Left ventricle myocardium inferior (tissue), 1 donor: ENCODE data around the gene EFHC1. TPM values are rescaled to one million over a fixed set of nuclear protein-coding genes. Genes with fewer than 3 reads are reported as not detected.

Experiments
- DNase-seq: peaks from one replicate; pipeline ENCODE4 v3.0.0-alpha.2; 2020
- H3K27ac ChIP-seq: fragments of 200-600 bp; replicated peaks from 2 replicates; pipeline ENCODE4 v1.8.0; 2021
- H3K27me3 ChIP-seq: fragments of 200-600 bp; 2 replicates; pipeline ENCODE4 v1.8.0; 2021; ENCODE audit warnings: low read depth
- H3K36me3 ChIP-seq: fragments of 200-600 bp; 2 replicates; pipeline ENCODE4 v1.8.0; 2021
- H3K4me1 ChIP-seq: fragments of 200-600 bp; 2 replicates; pipeline ENCODE4 v1.8.0; 2021
- H3K4me3 ChIP-seq: fragments of 200-600 bp; 2 replicates; pipeline ENCODE4 v1.8.0; 2021; ENCODE audit warnings: mild to moderate bottlenecking, moderate library complexity
- H3K9me3 ChIP-seq: fragments of 200-600 bp; replicated peaks from 2 replicates; pipeline ENCODE4 v1.8.0; 2021
- intact Hi-C: fragments of 100-400 bp; cut with micrococcal nuclease; formaldehyde crosslinking; loops from one replicate; pipeline ENCODE4 v1.11.0; 2022
- long read RNA-seq: library from polyadenylated mRNA; unstranded; transcript quantifications from one replicate; pipeline ENCODE4 v2.0.0, GENCODE V29; 2021
- total RNA-seq: library from RNA; stranded (reverse); fragmentation: NEBNext Ultra II Directional; extraction: Animal tissue kit (Norgen Biotek cat#: 25700); gene quantifications from one replicate; pipeline ENCODE4 v1.2.1, GENCODE V29; 2021
- TF ChIP-seq, protein P1 (sequence below): fragments of 200-600 bp; IDR thresholded peaks from 2 replicates; pipeline ENCODE4 v1.8.0; 2021; ENCODE audit warnings: antibody characterized with exemption, mild to moderate bottlenecking, borderline replicate concordance
- donor health status: DM: no; HTN: yes; CAD: no; lungs with severe emphysema.

The EFHC1 gene, protein sequence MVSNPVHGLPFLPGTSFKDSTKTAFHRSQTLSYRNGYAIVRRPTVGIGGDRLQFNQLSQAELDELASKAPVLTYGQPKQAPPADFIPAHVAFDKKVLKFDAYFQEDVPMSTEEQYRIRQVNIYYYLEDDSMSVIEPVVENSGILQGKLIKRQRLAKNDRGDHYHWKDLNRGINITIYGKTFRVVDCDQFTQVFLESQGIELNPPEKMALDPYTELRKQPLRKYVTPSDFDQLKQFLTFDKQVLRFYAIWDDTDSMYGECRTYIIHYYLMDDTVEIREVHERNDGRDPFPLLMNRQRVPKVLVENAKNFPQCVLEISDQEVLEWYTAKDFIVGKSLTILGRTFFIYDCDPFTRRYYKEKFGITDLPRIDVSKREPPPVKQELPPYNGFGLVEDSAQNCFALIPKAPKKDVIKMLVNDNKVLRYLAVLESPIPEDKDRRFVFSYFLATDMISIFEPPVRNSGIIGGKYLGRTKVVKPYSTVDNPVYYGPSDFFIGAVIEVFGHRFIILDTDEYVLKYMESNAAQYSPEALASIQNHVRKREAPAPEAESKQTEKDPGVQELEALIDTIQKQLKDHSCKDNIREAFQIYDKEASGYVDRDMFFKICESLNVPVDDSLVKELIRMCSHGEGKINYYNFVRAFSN
- total RNA-seq: 5.7 TPM
- long read RNA-seq, full-length matches to known transcripts: 2 of 8 reads
- long read RNA-seq, partial matches to known transcripts: 0 of 8 reads
- long read RNA-seq, other reads (novel, unspliced or antisense): 6 of 8 reads

DNA sequence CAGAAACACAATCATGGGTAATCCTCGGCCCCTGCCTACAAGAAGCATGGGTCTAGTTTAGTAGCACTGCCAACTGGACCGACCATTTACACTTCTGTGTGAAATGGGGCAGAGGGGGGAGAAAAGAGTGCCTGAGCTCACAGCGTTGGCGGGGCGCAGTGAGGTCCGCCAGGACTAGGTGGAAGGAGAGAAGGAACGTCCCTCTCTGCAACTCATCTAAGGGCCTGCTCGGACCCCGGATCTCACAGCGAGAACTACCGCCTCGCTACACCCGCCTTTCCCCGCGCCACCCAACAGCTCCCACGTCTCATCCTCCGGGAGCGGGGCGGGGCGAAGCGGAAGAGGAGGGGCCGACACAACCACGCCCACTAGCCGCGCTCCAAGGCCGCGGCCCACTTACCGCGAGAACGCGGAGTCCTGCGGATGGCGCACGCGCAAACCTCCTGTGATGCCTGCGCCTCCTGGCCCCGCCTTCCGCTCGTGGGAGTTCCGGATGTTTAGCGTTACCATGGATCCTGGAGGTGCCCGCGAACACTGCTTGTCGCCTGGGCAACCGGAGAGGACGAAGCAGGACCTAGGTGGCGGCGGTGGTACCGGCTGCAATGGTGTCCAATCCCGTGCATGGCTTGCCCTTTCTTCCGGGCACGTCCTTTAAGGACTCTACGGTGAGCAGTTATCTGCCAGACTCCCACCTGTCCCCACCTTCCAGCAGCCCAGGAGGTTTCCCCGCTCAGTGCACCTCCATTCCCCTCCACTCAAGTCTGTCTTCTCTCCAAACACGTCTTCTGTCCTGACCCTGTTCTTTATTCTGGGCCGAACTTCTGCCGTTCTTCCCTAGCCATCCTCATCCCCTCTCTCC, at the start of gene EFHC1:
Gene EFHC1, plus strand, starts transcription at position 534 of the 859 bp plus-strand sequence. Its CDS starts 69 bp downstream, at position 603.
- H3K36me3 ChIP-seq: no peaks in the 10 kb centered on the region
- peak within 1 kb of the TSS; percentile 92 for H3K27ac ChIP-seq
- peak; percentile 98 for DNase-seq
- peak within 1 kb of the TSS; percentile 93 for H3K4me3 ChIP-seq
- TF ChIP-seq, protein P1, sequence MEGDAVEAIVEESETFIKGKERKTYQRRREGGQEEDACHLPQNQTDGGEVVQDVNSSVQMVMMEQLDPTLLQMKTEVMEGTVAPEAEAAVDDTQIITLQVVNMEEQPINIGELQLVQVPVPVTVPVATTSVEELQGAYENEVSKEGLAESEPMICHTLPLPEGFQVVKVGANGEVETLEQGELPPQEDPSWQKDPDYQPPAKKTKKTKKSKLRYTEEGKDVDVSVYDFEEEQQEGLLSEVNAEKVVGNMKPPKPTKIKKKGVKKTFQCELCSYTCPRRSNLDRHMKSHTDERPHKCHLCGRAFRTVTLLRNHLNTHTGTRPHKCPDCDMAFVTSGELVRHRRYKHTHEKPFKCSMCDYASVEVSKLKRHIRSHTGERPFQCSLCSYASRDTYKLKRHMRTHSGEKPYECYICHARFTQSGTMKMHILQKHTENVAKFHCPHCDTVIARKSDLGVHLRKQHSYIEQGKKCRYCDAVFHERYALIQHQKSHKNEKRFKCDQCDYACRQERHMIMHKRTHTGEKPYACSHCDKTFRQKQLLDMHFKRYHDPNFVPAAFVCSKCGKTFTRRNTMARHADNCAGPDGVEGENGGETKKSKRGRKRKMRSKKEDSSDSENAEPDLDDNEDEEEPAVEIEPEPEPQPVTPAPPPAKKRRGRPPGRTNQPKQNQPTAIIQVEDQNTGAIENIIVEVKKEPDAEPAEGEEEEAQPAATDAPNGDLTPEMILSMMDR: no peak
- no peaks in the 10 kb centered on the region for H3K9me3 ChIP-seq
- H3K27me3 ChIP-seq: no peaks in the 10 kb centered on the region
- peaks cover 50% of the 10 kb centered on the region for H3K4me1 ChIP-seq
- intact Hi-C loops: loop anchor here (5.0 kb wide), 1 partner anchor 172 kb away; no protein-coding TSS in a partner anchor

DNA sequence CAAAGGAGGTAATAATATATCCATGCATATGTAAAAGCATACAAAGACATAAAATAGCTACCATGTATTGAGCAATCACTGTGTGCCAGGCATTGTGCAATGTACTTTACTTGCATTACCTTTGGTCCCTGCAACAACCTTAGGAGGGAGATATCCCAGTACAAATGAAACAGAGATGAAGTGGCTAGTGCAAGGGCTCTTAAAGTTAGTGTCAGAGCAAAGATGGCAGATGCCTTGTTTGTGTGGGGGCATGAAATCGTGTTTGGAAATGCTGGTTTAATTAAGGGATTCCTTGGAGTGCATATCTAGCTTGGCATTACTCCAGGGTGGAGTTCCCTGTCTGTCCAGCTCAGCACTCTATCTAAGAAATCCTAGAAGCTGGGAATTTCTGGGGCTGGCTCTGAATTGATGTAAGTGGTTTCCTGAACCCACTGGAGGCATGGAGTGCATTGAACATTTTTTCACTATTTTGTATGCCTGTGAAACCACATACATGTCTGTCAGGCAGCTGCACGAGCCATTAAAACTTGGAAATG, 48.4 kb upstream of the EFHC1 start:
- Histone ChIP-seq H3K9me3 (no peaks in the 10 kb centered on the region), H3K4me3 (no peak overlapping the region), H3K27me3 (no peaks in the 10 kb centered on the region), H3K4me1 (peaks cover 4% of the 10 kb centered on the region), H3K36me3 (peaks cover 3% of the 10 kb centered on the region), H3K27ac (no peak overlapping the region)
- no peak for DNase-seq
- intact Hi-C loops: no loop called here
- TF ChIP-seq, protein P1: no peak

DNA sequence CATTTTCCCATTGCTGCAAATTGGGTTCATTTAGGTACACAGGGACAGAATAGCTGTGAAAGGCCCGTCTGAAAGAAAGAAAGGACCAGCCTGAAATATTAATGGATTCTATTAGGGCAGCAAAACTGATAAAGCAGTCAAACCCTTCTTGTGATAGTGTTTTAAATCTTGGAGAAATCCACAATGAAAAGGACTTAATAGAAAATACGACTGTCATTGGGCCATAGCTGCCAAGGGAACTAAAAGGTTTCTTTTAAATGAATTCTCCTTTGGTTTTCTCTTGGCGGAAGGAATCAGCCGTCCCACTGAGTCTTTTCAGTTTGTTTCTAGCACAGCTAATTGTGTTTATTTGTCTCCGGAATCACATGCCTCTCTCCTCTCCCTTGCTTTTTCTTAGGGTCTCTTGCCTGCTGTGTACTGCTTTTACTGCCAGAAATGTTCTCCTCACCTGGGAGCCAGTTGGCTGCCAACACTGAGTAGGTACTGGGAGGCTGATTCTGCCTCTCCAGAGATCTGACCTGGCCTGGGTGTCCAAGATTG, 46.9 kb upstream of the EFHC1 start:
- H3K4me3 ChIP-seq: no peak overlapping the region

DNA sequence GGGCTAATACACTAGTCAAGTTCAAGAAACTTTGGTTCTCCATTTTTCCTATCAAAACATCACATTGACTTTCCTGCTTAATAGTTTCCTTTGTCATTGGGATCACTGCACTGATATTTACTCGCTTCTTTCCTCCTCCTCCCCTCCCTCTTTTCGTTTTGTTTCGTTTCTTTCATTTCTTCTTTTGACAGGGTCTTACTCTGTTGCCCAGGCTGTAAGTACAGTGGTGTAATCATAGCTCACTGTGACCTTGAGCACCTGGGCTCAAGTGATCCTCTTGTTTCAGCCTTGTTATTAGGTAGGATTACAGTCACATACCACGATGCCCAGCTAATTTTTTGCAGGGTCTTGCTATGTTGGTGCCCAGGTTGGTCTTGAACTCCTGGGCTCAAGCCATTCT, 45.9 kb upstream of the EFHC1 start:
- DNase-seq: no peak
- Histone ChIP-seq H3K9me3 (no peaks in the 10 kb centered on the region), H3K27ac (no peak overlapping the region), H3K4me1 (peaks cover 19% of the 10 kb centered on the region), H3K36me3 (no peaks in the 10 kb centered on the region), H3K4me3 (no peak overlapping the region), H3K27me3 (no peaks in the 10 kb centered on the region)
- TF ChIP-seq, protein P1: no peak
- intact Hi-C loops: no loop called here

More for the DNA sequence above, 46.9 kb upstream of the EFHC1 start:
- TF ChIP-seq, protein P1: no peak
- H3K9me3 ChIP-seq: no peaks in the 10 kb centered on the region
- intact Hi-C loops: no loop called here
- no peak overlapping the region for H3K27ac ChIP-seq
- H3K27me3 ChIP-seq: no peaks in the 10 kb centered on the region
- no peak for DNase-seq
- H3K36me3 ChIP-seq: no peaks in the 10 kb centered on the region
- H3K4me1 ChIP-seq: peaks cover 19% of the 10 kb centered on the region
